Activated T-helper 1 cell treated with anti-CD3 and anti-CD28 coated beads, Interleukin-12 subunit alpha, Interleukin-12 subunit beta, Interleukin-2, Interleukin-4 antibody, amounts not matched to agents 30 ng/mL and 10 ng/mL and 1 ng/mL, durations not matched to agents 14 hours and 24 hours and 36 hours (primary cell): Measurements from ENCODE around the gene TTBK2. TPM values are rescaled to one million over a fixed set of nuclear protein-coding genes. Genes with fewer than 3 reads are reported as not detected.

ENCODE experiments used
- DNase-seq: peaks from one replicate; pipeline ENCODE4 v3.0.0; 2021; ENCODE audit warnings: low spot score
- H3K27ac Mint-ChIP-seq: one replicate; pipeline ENCODE4 v1.8.0; 2021; ENCODE audit warnings: mild to moderate bottlenecking, mixed read lengths
- H3K27me3 Mint-ChIP-seq: one replicate; pipeline ENCODE4 v1.8.0; 2022; ENCODE audit warnings: mild to moderate bottlenecking, moderate library complexity, mixed read lengths; ENCODE audit not compliant: insufficient read depth
- H3K36me3 Mint-ChIP-seq: one replicate; pipeline ENCODE4 v1.8.0; 2021; ENCODE audit warnings: low read depth, mixed read lengths
- H3K4me1 Mint-ChIP-seq: one replicate; pipeline ENCODE4 v1.8.0; 2021; ENCODE audit warnings: low read depth, mixed read lengths
- H3K4me3 Mint-ChIP-seq: one replicate; pipeline ENCODE4 v1.8.0; 2021; ENCODE audit warnings: mild to moderate bottlenecking, moderate library complexity, mixed read lengths
- H3K9me3 Mint-ChIP-seq: one replicate; pipeline ENCODE4 v1.8.0; 2021; ENCODE audit warnings: mixed read lengths
- intact Hi-C: fragments of 100-400 bp; cut with micrococcal nuclease; formaldehyde crosslinking; loops from one replicate; pipeline ENCODE4 v1.15.1; 2024
- total RNA-seq: library from RNA; stranded (reverse); gene quantifications from 2 replicates; pipeline ENCODE4 v1.2.3, GENCODE V29; 2022

TTBK2 gene
- total RNA-seq, 1 donor from 2014 or later = 11.4 TPM

- H3K4me3 Mint-ChIP-seq = peak overlapping the region; percentile 41
- no peak for DNase-seq
- H3K9me3 Mint-ChIP-seq = no peaks in the 10 kb centered on the region
- intact Hi-C loops = loop anchor here (10.0 kb wide), 2 partner anchors 189 to 239 kb away; partner anchors contain the start of genes HAUS2, LRRC57, SNAP23 and ZNF106
- H3K27me3 Mint-ChIP-seq = no peaks in the 10 kb centered on the region
- no peak overlapping the region for H3K27ac Mint-ChIP-seq
- H3K4me1 Mint-ChIP-seq = peaks cover 7% of the 10 kb centered on the region
- H3K36me3 Mint-ChIP-seq = peaks cover 28% of the 10 kb centered on the region
These were observed 186.4 kb downstream of the TTBK2 start for GRCh38 chr15:42734076-42734672.

GRCh38 chr15:42733027-42733426, 187.6 kb downstream of the TTBK2 start:
- intact Hi-C loops = loop anchor here (10.0 kb wide), 2 partner anchors 188 to 238 kb away; partner anchors contain the start of genes HAUS2, LRRC57, SNAP23 and ZNF106
- H3K4me3 Mint-ChIP-seq = no peak overlapping the region

GRCh38 chr15:42732095-42732827, 188.3 kb downstream of the TTBK2 start:
- H3K27me3 Mint-ChIP-seq = no peaks in the 10 kb centered on the region
- no peak overlapping the region for H3K27ac Mint-ChIP-seq
- no peak for DNase-seq
- H3K4me3 Mint-ChIP-seq = no peak overlapping the region
- intact Hi-C loops = loop anchor here (10.0 kb wide), 2 partner anchors 187 to 237 kb away; partner anchors contain the start of genes HAUS2, LRRC57, SNAP23 and ZNF106
- no peaks in the 10 kb centered on the region for H3K9me3 Mint-ChIP-seq
- H3K4me1 Mint-ChIP-seq = peaks cover under 1% of the 10 kb centered on the region
- peaks cover 33% of the 10 kb centered on the region for H3K36me3 Mint-ChIP-seq

More at GRCh38 chr15:42733027-42733426, 187.6 kb downstream of the TTBK2 start:
- Mint-ChIP-seq H3K36me3 (peaks cover 32% of the 10 kb centered on the region), H3K9me3 (no peaks in the 10 kb centered on the region), H3K4me1 (peaks cover 7% of the 10 kb centered on the region), H3K27ac (no peak overlapping the region), H3K27me3 (no peaks in the 10 kb centered on the region)
- DNase-seq = no peak

GRCh38 chr15:42731461-42731860, 189.1 kb downstream of the TTBK2 start:
- Mint-ChIP-seq H3K27ac (no peak overlapping the region), H3K36me3 (peaks cover 38% of the 10 kb centered on the region), H3K4me1 (no peaks in the 10 kb centered on the region), H3K27me3 (no peaks in the 10 kb centered on the region), H3K4me3 (no peak overlapping the region), H3K9me3 (no peaks in the 10 kb centered on the region)
- intact Hi-C loops = loop anchor here (10.0 kb wide), 2 partner anchors 187 to 237 kb away; partner anchors contain the start of genes HAUS2, LRRC57, SNAP23 and ZNF106
- DNase-seq = no peak

GRCh38 chr15:42730536-42730935, 190.0 kb downstream of the TTBK2 start:
- H3K4me1 Mint-ChIP-seq = no peaks in the 10 kb centered on the region
- H3K27me3 Mint-ChIP-seq = no peaks in the 10 kb centered on the region
- no peak overlapping the region for H3K27ac Mint-ChIP-seq
- peaks cover 37% of the 10 kb centered on the region for H3K36me3 Mint-ChIP-seq
- intact Hi-C loops = loop anchor here (10.0 kb wide), 2 partner anchors 186 to 236 kb away; partner anchors contain the start of genes HAUS2, LRRC57, SNAP23 and ZNF106
- no peak for DNase-seq
- no peak overlapping the region for H3K4me3 Mint-ChIP-seq
- no peaks in the 10 kb centered on the region for H3K9me3 Mint-ChIP-seq

GRCh38 chr15:42730135-42730534, 190.4 kb downstream of the TTBK2 start:
- H3K27ac Mint-ChIP-seq = no peak overlapping the region
- no peaks in the 10 kb centered on the region for H3K4me1 Mint-ChIP-seq
- H3K36me3 Mint-ChIP-seq = peaks cover 41% of the 10 kb centered on the region
- H3K4me3 Mint-ChIP-seq = no peak overlapping the region
- intact Hi-C loops = loop anchor here (10.0 kb wide), 2 partner anchors 185 to 235 kb away; partner anchors contain the start of genes HAUS2, LRRC57, SNAP23 and ZNF106
- no peaks in the 10 kb centered on the region for H3K27me3 Mint-ChIP-seq
- DNase-seq = no peak
- H3K9me3 Mint-ChIP-seq = no peaks in the 10 kb centered on the region

GRCh38 chr15:42729409-42729808, 191.2 kb downstream of the TTBK2 start:
- Mint-ChIP-seq H3K4me3 (no peak overlapping the region), H3K9me3 (no peaks in the 10 kb centered on the region), H3K4me1 (no peaks in the 10 kb centered on the region), H3K36me3 (peaks cover 46% of the 10 kb centered on the region), H3K27ac (no peak overlapping the region), H3K27me3 (no peaks in the 10 kb centered on the region)
- intact Hi-C loops = no loop called here
- DNase-seq = no peak

- Mint-ChIP-seq H3K27ac (no peak overlapping the region), H3K4me3 (no peak overlapping the region), H3K27me3 (no peaks in the 10 kb centered on the region), H3K4me1 (no peaks in the 10 kb centered on the region), H3K9me3 (no peaks in the 10 kb centered on the region), H3K36me3 (peaks cover 43% of the 10 kb centered on the region)
- no peak for DNase-seq
- intact Hi-C loops = no loop called here
These were observed 191.6 kb downstream of the TTBK2 start for GRCh38 chr15:42728972-42729371.

- H3K36me3 Mint-ChIP-seq = peaks cover 40% of the 10 kb centered on the region
- intact Hi-C loops = no loop called here
- no peak overlapping the region for H3K4me3 Mint-ChIP-seq
- no peaks in the 10 kb centered on the region for H3K4me1 Mint-ChIP-seq
- DNase-seq = no peak
- H3K27ac Mint-ChIP-seq = no peak overlapping the region
- H3K9me3 Mint-ChIP-seq = no peaks in the 10 kb centered on the region
- H3K27me3 Mint-ChIP-seq = no peaks in the 10 kb centered on the region
These were observed 192.0 kb downstream of the TTBK2 start for GRCh38 chr15:42728560-42728959.

- Mint-ChIP-seq H3K9me3 (no peaks in the 10 kb centered on the region), H3K27ac (no peak overlapping the region), H3K27me3 (no peaks in the 10 kb centered on the region), H3K4me3 (no peak overlapping the region), H3K36me3 (peaks cover 37% of the 10 kb centered on the region), H3K4me1 (no peaks in the 10 kb centered on the region)
- no peak for DNase-seq
- intact Hi-C loops = no loop called here
These were observed 192.7 kb downstream of the TTBK2 start for GRCh38 chr15:42727750-42728381.

- intact Hi-C loops = no loop called here
- H3K4me1 Mint-ChIP-seq = no peaks in the 10 kb centered on the region
- H3K36me3 Mint-ChIP-seq = peaks cover 29% of the 10 kb centered on the region
- no peak for DNase-seq
- H3K27ac Mint-ChIP-seq = no peak overlapping the region
- no peak overlapping the region for H3K4me3 Mint-ChIP-seq
- no peaks in the 10 kb centered on the region for H3K9me3 Mint-ChIP-seq
- no peaks in the 10 kb centered on the region for H3K27me3 Mint-ChIP-seq
These were observed 194.5 kb downstream of the TTBK2 start for GRCh38 chr15:42726114-42726513.

- Mint-ChIP-seq H3K27ac (no peak overlapping the region), H3K9me3 (no peaks in the 10 kb centered on the region), H3K4me3 (no peak overlapping the region), H3K36me3 (peaks cover 27% of the 10 kb centered on the region), H3K27me3 (no peaks in the 10 kb centered on the region), H3K4me1 (no peaks in the 10 kb centered on the region)
- no peak for DNase-seq
- intact Hi-C loops = no loop called here
These were observed 195.2 kb downstream of the TTBK2 start for GRCh38 chr15:42725331-42725903.
